ENCODE data around the gene PPP3CA.

Gene PPP3CA

DNA sequence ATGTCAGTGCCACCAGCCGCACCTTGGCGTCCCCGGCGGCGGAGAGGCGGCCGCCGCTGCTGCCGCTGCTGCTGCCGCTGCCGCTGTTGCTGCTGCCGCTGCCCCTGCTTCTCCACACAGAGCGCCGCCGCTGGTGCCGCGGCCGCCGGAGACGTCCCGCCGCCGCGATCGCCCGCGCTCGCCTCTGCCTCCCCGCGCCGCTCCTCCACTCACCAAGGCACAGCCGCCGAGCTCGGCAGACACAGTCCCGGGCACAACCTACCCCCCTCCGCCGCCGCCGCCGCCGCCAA is at the start of gene PPP3CA:
Gene PPP3CA, minus strand, starts transcription at position 260 of the 290 bp plus-strand sequence.
- H3K27ac ChIP-seq, result peak within 1 kb of the TSS; percentile 96
- DNase-seq (ENCODE audit: low read depth, low spot score), result no peak

DNA sequence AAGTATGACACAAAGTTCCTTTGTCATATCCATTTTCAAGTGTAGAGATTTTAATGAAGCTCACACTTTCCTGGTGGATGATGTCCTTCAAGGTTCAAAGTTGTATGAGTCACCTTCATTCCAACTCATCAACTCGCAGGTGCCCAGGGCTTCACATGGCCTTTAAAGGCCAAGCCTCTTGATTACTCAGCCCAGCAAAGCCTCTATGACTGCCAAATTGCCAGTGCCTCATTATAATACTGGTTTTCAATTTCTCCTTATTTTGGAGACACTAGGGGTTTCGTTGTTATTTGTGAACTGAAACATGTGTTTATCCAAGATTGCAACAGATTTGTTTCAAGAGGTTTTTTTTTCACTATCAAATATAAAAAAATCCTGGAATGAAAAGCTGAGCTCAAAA is 45.9 kb upstream of the PPP3CA start:
- peak; percentile 43 for DNase-seq (ENCODE audit: low read depth, low spot score)
- H3K27ac ChIP-seq, result no peak overlapping the region

DNA sequence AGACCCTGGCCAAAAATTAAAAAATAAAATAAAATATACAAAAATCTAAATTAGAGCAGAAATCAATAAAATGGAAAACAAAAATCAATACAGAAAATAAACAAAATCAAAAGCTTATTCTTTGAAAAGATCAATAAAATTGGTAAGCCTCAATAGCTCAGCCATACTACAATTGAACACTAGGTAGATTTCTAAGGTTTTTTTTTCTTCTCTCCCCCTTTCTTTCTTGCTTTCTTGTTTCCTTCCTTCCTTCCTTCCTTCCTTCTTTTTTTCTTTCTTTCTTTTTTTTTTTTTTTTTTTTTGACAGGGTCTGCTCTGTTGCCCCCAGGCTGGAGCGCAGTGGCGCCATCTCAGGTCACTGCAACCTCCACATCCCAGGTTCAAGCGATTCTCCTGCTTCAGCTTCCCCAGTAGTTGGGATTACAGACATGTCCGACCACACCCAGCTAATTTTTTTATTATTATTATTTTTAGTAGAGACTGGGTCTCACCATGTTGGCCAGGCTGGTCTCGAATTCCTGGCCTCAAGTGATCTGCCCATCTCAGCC is 23.4 kb upstream of the PPP3CA start:
- DNase-seq (ENCODE audit: low read depth, low spot score), result no peak
- no peak overlapping the region for H3K27ac ChIP-seq

DNA sequence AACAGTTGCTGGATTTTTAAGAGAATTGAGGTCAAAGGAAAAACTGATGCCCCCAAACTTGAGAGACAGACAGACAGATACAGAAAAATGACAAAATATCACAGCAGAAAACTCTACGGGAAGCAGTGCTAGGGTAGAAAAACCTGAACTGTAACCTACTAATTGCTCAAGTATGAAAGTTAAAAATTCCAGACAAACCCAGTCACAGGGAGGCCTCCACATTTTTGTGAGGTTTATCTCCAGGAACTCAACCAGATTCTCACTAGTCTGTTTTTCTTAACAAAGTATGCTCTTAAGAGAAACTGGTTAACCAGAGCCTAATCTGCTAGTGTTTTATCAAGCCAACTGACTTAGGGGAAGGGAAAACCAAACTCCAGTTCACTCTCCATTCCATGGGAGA is 19.9 kb upstream of the PPP3CA start:
- H3K27ac ChIP-seq, result peak overlapping the region; percentile 94

DNA sequence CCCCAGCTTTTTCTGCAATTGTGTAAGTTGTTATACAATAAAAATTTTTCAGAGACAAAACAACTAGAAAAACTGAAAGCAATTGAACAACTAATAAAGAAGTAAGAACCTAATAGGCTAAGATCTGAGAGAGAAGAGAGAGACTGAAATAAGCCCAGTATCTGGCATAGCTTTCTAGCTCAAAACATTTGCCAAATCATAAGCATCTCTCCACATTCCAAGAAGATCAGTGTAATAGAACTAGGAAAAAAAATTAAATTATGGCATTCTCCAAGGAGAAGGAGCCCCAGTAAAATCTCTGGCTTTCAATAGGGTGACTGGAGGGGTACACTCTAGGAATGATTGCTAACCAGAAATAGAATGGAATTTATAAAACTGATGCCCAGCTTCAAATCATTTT is 19.0 kb upstream of the PPP3CA start:
- no peak for DNase-seq (ENCODE audit: low read depth, low spot score)
- H3K27ac ChIP-seq, result peak overlapping the region; percentile 94

More for the DNA sequence above, 19.9 kb upstream of the PPP3CA start:
- DNase-seq (ENCODE audit: low read depth, low spot score), result peak; percentile 44

DNA sequence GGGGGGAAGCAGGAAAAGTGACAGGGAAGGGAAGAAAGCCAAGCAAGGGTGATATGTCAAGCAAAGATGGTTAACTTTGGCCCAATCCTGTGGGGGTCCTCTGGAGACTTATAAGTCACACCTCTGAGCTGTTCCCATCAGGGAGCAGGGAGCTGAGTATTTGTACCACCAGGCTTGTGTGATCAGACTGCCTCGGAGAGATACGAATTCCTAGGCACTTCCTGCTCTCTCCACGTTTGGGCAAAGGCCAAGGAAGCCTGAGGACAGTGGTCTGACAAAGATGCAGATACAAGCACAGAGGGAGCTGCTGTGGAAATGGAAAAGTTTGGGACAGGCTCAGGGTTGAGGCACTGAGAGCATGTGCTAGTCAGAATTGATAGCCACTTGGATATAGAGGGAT is 10.4 kb upstream of the PPP3CA start:
- no peak for DNase-seq (ENCODE audit: low read depth, low spot score)
- peak overlapping the region; percentile 98 for H3K27ac ChIP-seq

DNA sequence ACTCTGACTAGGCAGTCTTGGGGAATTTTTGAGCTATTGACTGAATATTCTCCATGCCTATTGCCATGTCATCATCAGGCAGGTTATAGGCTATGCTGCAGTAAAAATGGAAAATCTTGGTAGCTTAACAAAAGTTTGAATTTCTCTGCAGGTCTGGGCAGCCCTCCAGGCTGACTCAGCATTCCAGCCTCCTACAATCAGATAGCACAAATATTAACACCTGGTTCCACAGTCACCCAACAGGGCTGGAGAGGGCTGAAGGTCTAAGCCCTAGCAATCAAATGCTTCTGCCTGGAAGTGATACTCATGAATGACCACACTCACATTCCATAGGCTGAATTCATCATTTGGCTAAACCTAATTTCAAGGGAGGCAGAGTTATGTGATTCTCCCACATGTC is 9.6 kb upstream of the PPP3CA start:
- peak; percentile 95 for DNase-seq (ENCODE audit: low read depth, low spot score)
- peak overlapping the region; percentile 98 for H3K27ac ChIP-seq

DNA sequence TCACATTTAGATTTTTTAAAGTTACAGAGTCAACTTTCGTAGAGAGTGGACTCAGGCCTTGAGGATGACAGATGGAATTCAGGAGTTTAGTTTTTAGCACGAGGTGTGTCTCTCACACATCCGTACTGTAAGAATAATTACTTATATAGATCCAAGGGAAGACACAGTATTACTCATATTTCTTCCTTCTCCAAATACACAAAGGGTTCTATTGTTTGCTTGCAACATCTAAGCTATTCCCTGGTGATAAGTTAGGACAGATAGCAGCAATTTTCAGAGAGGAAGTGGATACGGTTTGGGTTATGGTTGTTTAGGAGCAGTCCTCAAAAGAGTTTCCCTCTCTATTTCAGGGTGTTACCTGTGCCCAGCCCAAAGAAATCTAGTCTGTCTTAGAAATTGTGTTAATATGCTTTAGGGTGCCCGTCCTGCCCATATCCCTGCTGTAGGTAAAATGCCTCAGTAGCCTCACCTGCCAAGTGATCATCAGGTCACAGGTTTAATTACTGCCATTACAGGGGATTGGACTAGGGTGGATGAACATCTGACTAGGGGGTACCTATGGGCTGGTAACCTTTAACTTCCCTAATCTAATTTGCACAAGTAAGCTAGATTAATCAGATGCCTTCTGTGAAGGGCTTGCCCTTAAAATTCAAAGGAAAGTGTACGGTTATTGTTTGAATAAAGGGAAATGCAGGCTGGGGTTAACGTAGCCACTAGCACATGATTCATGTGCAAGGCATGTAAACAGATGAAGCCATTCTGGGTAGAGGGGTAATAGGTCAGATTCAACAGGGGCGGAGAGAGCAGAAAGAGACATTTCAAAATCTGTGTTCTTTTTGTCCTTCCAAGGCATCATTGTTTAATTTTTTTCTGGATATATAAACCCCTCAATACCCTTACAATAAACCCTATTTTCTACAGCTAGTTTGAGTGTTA is 8.7 kb upstream of the PPP3CA start:
- DNase-seq (ENCODE audit: low read depth, low spot score), result peak; percentile 74

DNA sequence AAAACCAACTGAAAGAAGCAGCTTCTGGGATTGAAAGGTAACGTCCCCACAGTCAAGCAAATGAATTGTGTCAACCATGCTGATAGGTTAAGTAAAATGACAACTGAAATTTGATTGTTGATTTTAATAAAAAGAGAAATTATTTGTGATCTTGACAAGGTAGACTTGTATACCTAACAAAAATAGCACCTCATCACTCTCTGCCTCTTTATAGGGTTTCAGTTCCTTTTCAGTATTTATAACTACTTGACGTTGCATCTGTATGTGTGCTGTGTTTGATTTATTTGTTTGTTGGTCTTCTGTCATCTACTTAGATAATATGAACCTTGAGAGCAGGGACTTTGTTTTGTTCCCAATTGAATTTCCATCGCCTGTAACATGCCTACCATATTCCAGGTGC is 7.9 kb upstream of the PPP3CA start:
- peak overlapping the region; percentile 98 for H3K27ac ChIP-seq

More for the DNA sequence above, 8.7 kb upstream of the PPP3CA start:
- H3K27ac ChIP-seq, result peak overlapping the region; percentile 98

DNA sequence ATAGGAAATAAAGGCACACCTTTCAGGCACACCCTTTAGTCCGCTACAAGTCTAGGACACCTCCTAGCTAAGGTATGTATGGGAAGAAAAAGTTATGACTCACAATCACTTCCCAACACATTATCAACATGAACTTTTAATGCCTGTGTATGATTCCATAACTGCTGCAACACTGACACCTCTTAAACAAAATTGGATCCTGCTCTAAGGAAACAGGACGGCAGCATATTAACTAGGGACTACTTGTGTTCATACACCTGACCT is 2.4 kb upstream of the PPP3CA start:
- peak overlapping the region; percentile 96 for H3K27ac ChIP-seq
- peak; percentile 81 for DNase-seq (ENCODE audit: low read depth, low spot score)

More for the DNA sequence above, 7.9 kb upstream of the PPP3CA start:
- DNase-seq (ENCODE audit: low read depth, low spot score), result no peak

DNA sequence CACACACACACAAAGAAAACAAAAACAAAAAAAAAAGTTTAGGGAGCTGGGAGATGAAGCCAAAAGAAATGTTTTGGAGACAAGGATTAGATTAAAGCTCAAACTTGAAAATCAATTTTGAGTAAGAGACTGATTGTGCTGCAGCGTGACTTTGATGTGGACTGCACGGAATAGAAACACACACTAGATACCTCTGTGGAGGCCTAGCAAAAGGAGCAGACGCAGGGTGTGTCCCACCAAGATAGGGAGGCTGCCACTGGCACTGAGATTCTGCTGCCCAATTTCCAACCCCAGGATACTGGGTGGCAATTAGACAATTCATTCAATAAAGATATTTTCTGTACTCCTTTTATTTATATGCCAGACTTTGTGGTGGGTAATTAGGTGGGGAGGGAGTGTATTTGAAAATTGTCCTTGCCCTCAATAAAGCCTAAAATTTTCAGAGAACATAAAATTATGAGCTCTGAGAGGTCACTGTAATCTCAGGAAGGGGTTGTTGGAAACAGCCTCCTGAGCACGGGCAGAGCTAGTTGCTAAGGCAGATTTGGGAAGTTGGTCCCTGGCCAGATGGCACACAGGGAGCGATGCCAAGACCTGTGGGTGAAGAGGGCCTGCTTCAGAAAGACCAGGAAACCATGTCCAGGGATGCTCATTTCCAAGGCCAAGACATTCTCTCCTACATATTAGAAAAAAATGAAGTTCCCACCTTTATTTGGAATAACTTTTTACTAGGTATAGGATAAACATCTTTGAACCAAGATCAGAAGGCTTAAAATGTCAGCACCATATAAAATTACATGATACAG is 1.9 kb upstream of the PPP3CA start:
- peak; percentile 34 for DNase-seq (ENCODE audit: low read depth, low spot score)

DNA sequence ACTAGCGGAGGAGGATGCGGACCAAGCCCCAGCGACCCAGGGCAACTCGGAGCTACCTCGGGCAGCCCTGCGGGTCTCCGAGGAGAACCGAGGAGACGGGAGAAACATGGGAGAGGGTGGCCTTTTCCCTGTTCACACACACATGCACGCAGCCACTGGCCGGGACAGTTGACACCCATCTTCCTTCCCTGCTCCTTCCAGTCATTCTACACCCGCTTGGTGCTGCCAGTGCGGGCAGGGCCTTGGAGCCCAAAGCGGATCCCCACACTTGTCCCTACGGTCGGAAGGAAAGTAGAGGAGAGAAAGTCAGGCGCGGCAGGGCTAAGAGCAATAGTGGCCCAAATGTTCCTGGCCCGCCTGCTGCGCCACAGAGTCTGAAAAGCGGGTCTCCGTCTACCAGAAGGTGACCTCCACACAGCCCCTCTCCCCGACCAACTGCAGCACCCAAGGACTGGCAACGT is 1.1 kb upstream of the PPP3CA start:
- H3K27ac ChIP-seq, result peak overlapping the region; percentile 96
- no peak for DNase-seq (ENCODE audit: low read depth, low spot score)

More for the DNA sequence above, 1.9 kb upstream of the PPP3CA start:
- H3K27ac ChIP-seq, result peak overlapping the region; percentile 96

DNA sequence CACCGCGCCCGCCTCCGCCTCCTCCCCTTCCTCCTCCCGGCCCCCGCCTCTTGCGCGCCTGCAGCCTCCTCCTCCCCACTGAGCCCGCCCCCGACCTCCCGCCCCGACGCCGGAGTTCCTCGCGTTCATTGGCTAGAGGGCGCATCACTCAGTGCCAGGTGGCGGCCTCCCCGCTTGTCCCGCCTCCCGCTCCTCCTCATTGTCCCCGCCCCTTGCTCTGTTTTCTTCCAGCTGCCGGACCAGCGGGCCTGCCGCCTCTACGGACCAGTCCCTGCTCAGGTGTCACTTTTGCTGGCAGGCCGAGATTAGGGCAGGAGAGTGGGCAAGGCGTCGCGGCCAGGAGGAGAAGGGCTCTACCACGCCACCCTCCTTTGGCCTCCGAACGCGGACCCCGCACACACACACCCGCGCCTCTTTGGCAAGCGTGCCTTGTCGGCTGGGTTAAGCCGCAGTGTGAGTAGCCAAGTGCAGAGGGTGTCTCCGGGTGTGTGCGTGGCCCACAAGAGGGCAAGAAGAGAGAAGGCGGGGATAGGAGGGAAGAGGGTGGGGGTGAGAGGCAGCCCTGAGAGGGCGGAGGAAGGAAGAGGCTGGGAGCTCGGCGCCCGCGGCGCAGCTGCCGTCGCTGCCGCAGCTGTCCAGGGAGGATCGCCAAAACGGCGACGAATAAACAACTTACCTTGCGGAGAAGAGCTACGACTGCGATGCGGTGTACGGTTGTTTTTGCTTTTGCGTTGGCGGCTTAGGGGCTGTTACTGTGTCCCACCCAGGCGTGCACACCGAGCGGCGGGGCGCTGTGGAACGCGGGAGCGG is 436 bp upstream of the PPP3CA start:
- H3K27ac ChIP-seq, result peak overlapping the region; percentile 96
- DNase-seq (ENCODE audit: low read depth, low spot score), result peak; percentile 82

DNA sequence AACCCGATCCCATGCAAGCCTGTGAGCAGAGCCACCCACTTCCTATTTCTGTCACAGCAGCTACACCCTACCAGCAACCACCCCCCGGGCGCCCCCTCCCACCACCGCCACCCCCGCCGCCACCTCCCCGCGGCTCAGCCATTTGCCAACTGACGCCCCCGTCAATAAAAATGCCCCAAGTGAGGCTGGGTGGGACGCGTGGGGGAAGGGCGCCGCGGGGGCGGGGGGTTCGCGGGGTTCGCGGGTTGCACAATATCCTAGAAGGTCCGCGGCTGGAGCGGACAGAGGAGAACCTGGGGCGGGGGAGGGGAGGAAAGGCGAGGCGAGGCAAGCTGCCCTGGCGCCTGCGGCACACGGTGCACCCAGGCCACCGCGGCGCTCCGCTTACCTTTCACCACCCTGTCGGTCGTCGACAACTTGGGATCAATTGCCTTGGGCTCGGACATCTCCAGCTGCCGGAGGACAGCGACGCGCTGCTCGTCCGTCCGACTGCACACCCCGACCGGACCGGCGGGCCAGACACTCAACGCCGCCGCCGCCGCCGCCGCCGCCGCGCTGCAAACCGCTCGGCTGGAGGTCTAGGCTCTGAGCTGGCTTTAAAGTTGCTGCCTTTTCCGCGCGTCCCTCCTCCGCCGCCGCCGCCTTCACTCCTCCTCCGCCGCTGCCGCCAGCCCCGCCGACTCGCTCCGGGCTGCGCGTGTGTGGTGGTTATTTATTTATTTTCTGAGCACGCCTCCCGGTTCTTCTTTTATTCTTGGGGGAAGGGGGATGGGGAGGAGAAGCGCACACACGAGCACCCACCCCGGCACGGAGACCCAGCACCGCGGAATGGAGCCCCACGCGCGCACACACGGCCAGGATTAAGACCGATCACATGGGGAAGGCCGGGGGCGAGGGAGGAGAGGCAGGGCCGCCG is 717 bp downstream of the PPP3CA start:
- DNase-seq (ENCODE audit: low read depth, low spot score), result no peak

DNA sequence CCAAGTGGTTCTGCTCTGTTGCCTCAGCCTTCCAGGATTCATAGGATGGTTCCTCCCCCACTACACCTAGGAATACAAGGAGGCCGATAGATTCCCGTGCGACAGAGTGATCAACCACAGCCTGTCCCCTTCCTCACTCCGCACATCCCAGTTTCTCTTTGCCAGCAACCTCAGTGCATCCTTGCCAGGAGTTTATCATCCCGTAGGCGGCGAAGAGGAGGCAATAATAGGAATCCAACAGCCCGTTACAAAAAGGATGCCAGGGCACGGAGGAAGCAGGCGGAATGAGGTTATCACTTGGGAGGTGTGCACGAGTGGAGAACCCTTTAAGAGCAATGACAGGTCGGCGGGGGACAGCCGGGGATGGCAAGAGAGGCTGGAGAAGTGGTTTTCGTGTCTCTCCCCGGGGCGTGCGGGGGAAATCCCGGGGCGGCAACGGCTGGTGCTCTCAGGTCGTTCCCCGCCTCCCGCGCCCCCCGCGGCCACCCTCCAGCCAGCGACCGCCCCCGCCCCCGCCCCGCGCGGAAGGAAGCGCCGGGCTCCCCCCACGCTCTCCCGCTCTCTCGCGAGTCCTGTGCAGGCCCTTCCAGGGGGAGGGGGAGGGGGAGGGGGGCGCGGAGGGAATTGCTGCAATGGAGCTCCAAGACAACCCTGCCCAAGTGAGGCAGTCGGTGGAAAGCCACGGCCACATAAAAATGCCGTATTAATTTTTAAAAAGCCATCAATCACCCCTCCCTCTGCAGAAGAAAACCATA is 1.6 kb downstream of the PPP3CA start:
- DNase-seq (ENCODE audit: low read depth, low spot score), result no peak
- H3K27ac ChIP-seq, result peak overlapping the region; percentile 96

More for the DNA sequence above, 717 bp downstream of the PPP3CA start:
- H3K27ac ChIP-seq, result peak overlapping the region; percentile 96

DNA sequence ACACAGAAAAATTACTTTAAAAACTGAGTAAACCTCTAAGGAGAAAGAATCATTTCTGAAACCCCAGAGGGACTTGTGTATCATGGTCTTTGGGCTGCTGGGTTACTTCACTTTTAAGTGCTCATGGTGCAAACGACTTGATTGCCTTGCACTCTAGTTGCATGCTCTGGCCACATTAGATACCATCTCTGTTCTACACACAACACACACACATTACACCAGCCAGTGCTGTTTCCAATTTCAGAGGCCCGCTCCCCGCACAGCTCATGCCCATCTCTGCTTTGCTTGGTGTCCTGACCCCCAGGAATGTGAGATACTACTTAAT is 2.1 kb downstream of the PPP3CA start:
- DNase-seq (ENCODE audit: low read depth, low spot score), result no peak
- H3K27ac ChIP-seq, result peak overlapping the region; percentile 96

DNA sequence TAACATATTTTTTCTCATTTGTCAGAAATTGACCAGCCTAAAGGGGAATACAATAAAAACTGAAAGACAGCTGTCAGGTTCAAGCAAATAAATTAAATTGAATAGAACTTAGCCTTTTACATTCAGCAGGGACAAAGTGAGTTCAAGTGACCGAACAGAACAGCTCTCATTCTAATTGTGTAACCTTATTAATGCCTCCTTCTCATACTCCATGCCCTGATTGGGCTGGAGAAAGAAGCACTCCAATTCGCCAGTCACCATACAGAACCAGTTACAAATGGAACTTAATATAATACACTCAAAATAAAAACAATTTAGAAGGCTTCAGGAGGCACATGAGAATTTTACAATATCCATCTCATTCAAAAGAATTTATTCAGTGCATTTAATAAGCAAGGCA is 8.0 kb downstream of the PPP3CA start:
- DNase-seq (ENCODE audit: low read depth, low spot score), result no peak
- no peak overlapping the region for H3K27ac ChIP-seq

DNA sequence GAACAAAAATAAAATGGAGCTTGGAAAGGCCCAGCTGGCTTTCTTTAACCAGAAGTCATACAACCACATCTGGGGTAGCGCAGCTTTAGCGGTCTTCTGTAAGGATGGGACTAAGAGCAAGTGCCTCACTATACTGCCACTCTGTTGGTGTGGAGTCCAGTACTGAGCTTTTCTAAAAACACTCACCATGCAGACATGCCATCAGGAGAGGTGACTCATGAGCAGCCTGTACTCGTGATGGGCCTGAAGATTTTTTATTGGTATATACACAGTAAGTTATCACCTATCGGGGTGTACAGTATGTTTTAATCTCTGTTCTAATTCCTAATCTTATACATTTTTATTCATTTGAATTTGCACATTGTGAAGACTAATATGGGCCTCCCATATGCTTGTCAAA is 9.6 kb downstream of the PPP3CA start:
- H3K27ac ChIP-seq, result peak overlapping the region; percentile 46
- DNase-seq (ENCODE audit: low read depth, low spot score), result peak; percentile 27

Measured in epithelial cell of prostate (primary cell).